HepG2 (cell line): ENCODE results near the gene LRRC73. TPM values are rescaled to one million over a fixed set of nuclear protein-coding genes. Genes with fewer than 3 reads are reported as not detected.

Experiments
- ATAC-seq: fragments of 200-7000 bp; cut with Tn5 transposase; 3 replicates; pipeline ENCODE4 v1.9.1; 2020; ENCODE audit warnings: mild to moderate bottlenecking, moderate library complexity
- BruUV-seq: library from RNA; stranded (reverse); fragments of 400-500 nt; replicated peaks from 2 replicates; lab custom pipeline; 2021; lab: Mats Ljungman, UMichigan
- CTCF ChIA-PET: fragments of 300-600 bp; formaldehyde crosslinking; extraction: SDS; loops from one replicate; lab custom pipeline; 2021; ENCODE audit warnings: low total read pairs, inconsistent platforms, low intra/inter-chr PET ratio; lab: Yijun Ruan, JAX
- POLR2A ChIA-PET: fragments of 350-600 bp; sonication (Branson Sonifier 250); formaldehyde crosslinking; loops from one replicate; lab custom pipeline; 2020; ENCODE audit warnings: antibody characterized with exemption, inconsistent platforms; lab: Yijun Ruan, JAX
- DNase-seq: peaks from one replicate; pipeline ENCODE4 v3.0.0-alpha.2; 2015; ENCODE audit warnings: low spot score
- FAIRE-seq: peaks from 3 replicates; lab custom pipeline; 2011; peaks lifted over from hg19 to GRCh38; lab: Jason Lieb, UNC
- H2AFZ ChIP-seq: one replicate; pipeline ENCODE4 v1.6.1; 2011; ENCODE audit warnings: low read length, inconsistent platforms
- H3K27ac ChIP-seq: fragments of 300-600 bp; 3 replicates; pipeline ENCODE4 v1.8.0; 2011; ENCODE audit warnings: mixed run types, mild to moderate bottlenecking, mixed read lengths, low read length, inconsistent platforms; ENCODE audit not compliant: insufficient read depth; ENCODE audit errors: extremely low read length
- H3K27me3 ChIP-seq, 2 experiments: fragments of 200-600 bp in 1 of 2; 2 replicates in 1 of 2; 3 replicates in 1 of 2; pipeline versions ENCODE4 v1.6.0 to v1.8.0; 2011; ENCODE audit warnings: low read length in 2 of 2, mild to moderate bottlenecking in 2 of 2, moderate library complexity in 2 of 2, inconsistent platforms in 1 of 2; ENCODE audit not compliant: insufficient read depth in 2 of 2, control insufficient read depth in 1 of 2
- H3K36me3 ChIP-seq, 2 experiments: fragments of 200-600 bp in 1 of 2; replicated peaks in 1 of 2; 2 replicates in 1 of 2; 3 replicates in 1 of 2; pipeline versions ENCODE4 v1.5.1 to v1.8.0; 2011; ENCODE audit warnings: low read length in 2 of 2, inconsistent platforms in 1 of 2; ENCODE audit not compliant: insufficient read depth in 2 of 2, control insufficient read depth in 1 of 2
- H3K4me1 ChIP-seq: 2 replicates; pipeline ENCODE4 v1.5.1; 2012; ENCODE audit warnings: low read length, inconsistent platforms; ENCODE audit not compliant: insufficient read depth
- H3K4me2 ChIP-seq: 2 replicates; pipeline ENCODE4 v1.6.0; 2011; ENCODE audit warnings: low read depth, low read length, inconsistent platforms
- H3K4me3 ChIP-seq, 3 experiments: fragments of 200-600 bp in 1 of 3; sonication (generic), shearing (Covaris generic) in 1 of 3; replicated peaks in 1 of 3; 2 replicates each; pipeline ENCODE4 v1.5.1; 2011 to 2016; ENCODE audit warnings: low read length in 3 of 3, inconsistent platforms in 2 of 3, low read depth in 2 of 3, mild to moderate bottlenecking in 2 of 3, control low read depth in 1 of 3, mixed read lengths in 1 of 3; ENCODE audit not compliant: insufficient read depth in 1 of 3
- H3K79me2 ChIP-seq: one replicate; pipeline ENCODE4 v1.6.1; 2011; ENCODE audit warnings: low read length, inconsistent platforms; ENCODE audit not compliant: insufficient read depth
- H3K9ac ChIP-seq: 2 replicates; pipeline ENCODE4 v1.6.0; 2011; ENCODE audit warnings: mild to moderate bottlenecking, low read depth, low read length, inconsistent platforms; ENCODE audit not compliant: insufficient read depth
- H3K9me3 ChIP-seq: 2 replicates; pipeline ENCODE4 v1.5.1; 2012; ENCODE audit warnings: mild to moderate bottlenecking, low read length
- H4K20me1 ChIP-seq: 2 replicates; pipeline ENCODE4 v1.6.0; 2011; ENCODE audit warnings: inconsistent platforms, mild to moderate bottlenecking, low read length, moderate library complexity; ENCODE audit not compliant: insufficient read depth
- ATF3 ChIP-seq: sonication (generic); formaldehyde crosslinking; IDR thresholded peaks from 2 replicates; pipeline ENCODE4 v1.4.0; 2020; ENCODE audit warnings: missing genetic modification reagents
- FOXP4 ChIP-seq: sonication (generic); formaldehyde crosslinking; IDR thresholded peaks from 2 replicates; pipeline ENCODE4 v1.4.0; 2020; ENCODE audit warnings: missing genetic modification reagents
- HINFP ChIP-seq: sonication (generic); formaldehyde crosslinking; IDR thresholded peaks from 2 replicates; pipeline ENCODE4 v1.4.0; 2020; ENCODE audit warnings: low read depth, mild to moderate bottlenecking, missing genetic modification reagents
- HNRNPH1 ChIP-seq: fragments of 200-400 bp; formaldehyde crosslinking; optimal IDR thresholded peaks from 2 replicates; pipeline ENCODE3; 2017; ENCODE audit warnings: mild to moderate bottlenecking, low read depth, low read length
- KDM6A ChIP-seq: IDR thresholded peaks from 2 replicates; pipeline ENCODE4 v1.6.1; 2016; ENCODE audit warnings: low read depth
- KLF13 ChIP-seq: sonication (generic); formaldehyde crosslinking; IDR thresholded peaks from 2 replicates; pipeline ENCODE4 v1.4.0; 2020; ENCODE audit warnings: mild to moderate bottlenecking, missing genetic modification reagents
- KLF6 ChIP-seq: IDR thresholded peaks from 2 replicates; pipeline ENCODE4 v1.8.0; 2016; ENCODE audit warnings: missing biosample characterization, missing genetic modification reagents
- MED8 ChIP-seq: sonication (generic); formaldehyde crosslinking; IDR thresholded peaks from 2 replicates; pipeline ENCODE4 v1.8.1; 2023; ENCODE audit warnings: mild to moderate bottlenecking, missing genetic modification reagents; ENCODE audit not compliant: insufficient replicate concordance
- NCOA5 ChIP-seq: sonication (generic); formaldehyde crosslinking; IDR thresholded peaks from 2 replicates; pipeline ENCODE4 v1.4.0; 2020; ENCODE audit warnings: missing genetic modification reagents
- NKX3-1 ChIP-seq: sonication (generic); formaldehyde crosslinking; IDR thresholded peaks from 2 replicates; pipeline ENCODE4 v1.5.0; 2020; ENCODE audit warnings: missing genetic modification reagents
- POLR2G ChIP-seq: fragments of 200-400 bp; formaldehyde crosslinking; IDR thresholded peaks from 2 replicates; pipeline ENCODE4 v1.6.1; 2018; ENCODE audit warnings: mild to moderate bottlenecking, low read depth, low read length, moderate library complexity
- PRPF4 ChIP-seq: fragments of 200-400 bp; formaldehyde crosslinking; IDR thresholded peaks from 2 replicates; pipeline ENCODE4 v1.6.1; 2016; ENCODE audit warnings: low read length, low read depth; ENCODE audit not compliant: poor library complexity, severe bottlenecking
- RARG ChIP-seq: sonication (generic); formaldehyde crosslinking; IDR thresholded peaks from 2 replicates; pipeline ENCODE4 v1.4.0; 2020; ENCODE audit warnings: low read depth, mild to moderate bottlenecking, missing genetic modification reagents
- RFX1 ChIP-seq: fragments of 450-650 bp; IDR thresholded peaks from 2 replicates; pipeline ENCODE4 v1.6.1; 2017
- SIN3A ChIP-seq: IDR thresholded peaks from 2 replicates; pipeline ENCODE4 v1.6.1; 2011; ENCODE audit warnings: low read depth, mild to moderate bottlenecking, control low read depth, low read length, borderline replicate concordance
- TP53 ChIP-seq: sonication (generic); formaldehyde crosslinking; conservative IDR thresholded peaks from 2 replicates; pipeline ENCODE4 v1.4.0; 2020; ENCODE audit warnings: missing genetic modification reagents
- ZNF224 ChIP-seq: sonication (generic); formaldehyde crosslinking; IDR thresholded peaks from 2 replicates; pipeline ENCODE4 v1.5.0; 2020; ENCODE audit warnings: mild to moderate bottlenecking, missing genetic modification reagents
- ZNF597 ChIP-seq: sonication (generic); formaldehyde crosslinking; IDR thresholded peaks from 2 replicates; pipeline ENCODE4 v1.5.0; 2020; ENCODE audit warnings: missing genetic modification reagents
- ZNF75D ChIP-seq: sonication (generic); formaldehyde crosslinking; IDR thresholded peaks from 2 replicates; pipeline ENCODE4 v1.8.1; 2023; ENCODE audit warnings: missing genetic modification reagents, mild to moderate bottlenecking, borderline replicate concordance
- ZSCAN31 ChIP-seq: sonication (generic); formaldehyde crosslinking; IDR thresholded peaks from 2 replicates; pipeline ENCODE4 v1.5.0; 2020; ENCODE audit warnings: low read depth, mild to moderate bottlenecking, missing genetic modification reagents
- WGBS: methylation state at CpG from one replicate; pipeline ENCODE4 v1.1.6; 2017; ENCODE audit warnings: low lambda C conversion rate; 5-methylcytosine and 5-hydroxymethylcytosine counted together
- in situ Hi-C: cut with HindIII; loops from 2 replicates; pipeline ENCODE4 v1.10.0; 2017; ENCODE audit warnings: low pct_unique_long_range_greater_than_20kb; ENCODE audit not compliant: extremely low pct_ligation_motif_present
- intact Hi-C: fragments of 100-400 bp; cut with micrococcal nuclease; formaldehyde crosslinking; loops from one replicate; pipeline ENCODE4 v1.10.0; 2022; ENCODE audit not compliant: unreplicated experiment
- polyA plus RNA-seq, 8 experiments: library from polyadenylated mRNA; depleted of rRNA in 3 of 8; stranded (reverse) in 7 of 8; unstranded in 1 of 8; fragments of >200 nt; fragmentation: Illumina TruSeq in 4 of 8; extraction: Trizol in 4 of 8; gene quantifications; 2 replicates each; pipeline versions ENCODE4 v1.2.1 to v1.2.3, GENCODE V29; 2011 to 2016; ENCODE audit warnings: low read depth in 4 of 8, missing spikeins in 1 of 8, mixed read lengths in 1 of 8; ENCODE audit not compliant: insufficient read depth in 1 of 8
- total RNA-seq, 5 experiments: library from RNA; depleted of rRNA; stranded (reverse); fragments of >200 nt; fragmentation: Illumina TruSeq; extraction: Trizol; gene quantifications; 2 replicates each; pipeline ENCODE4 v1.2.3, GENCODE V29; 2016; ENCODE audit warnings: low read depth in 1 of 5

Gene LRRC73
- total and polyA plus RNA-seq, 2 of the 13 experiments (the other 11 are each of a cell fraction or from before 2014, with no cell fraction given), result 0.11 to 0.12 TPM

- POLR2A ChIA-PET, result interaction anchor here (1.1 to 1.9 kb wide), 9 partner anchors 11 to 141 kb away, joined by 3 to 13 read pairs (median 5); partner anchors contain the start of genes ABCC10, DLK2, GTPBP2 and ZNF318
- no peak for ATAC-seq
- intact Hi-C loops, result no loop called here
- Histone ChIP-seq H4K20me1 (no peaks in the 10 kb centered on the region; the same call in 1 of the 2 replicates), H3K4me1 (peaks cover 60% of the 10 kb centered on the region), H3K4me3 (no peak overlapping the region), H3K9ac (no peak overlapping the region), H2AFZ (no peak overlapping the region), H3K79me2 (peaks cover 16% of the 10 kb centered on the region), H3K27me3 (peaks cover 3 to 7% of the 10 kb centered on the region in 2 experiments; a peak in 4 of 5 replicates), H3K4me2 (peak overlapping the region; percentile 82; the same call in 1 of the 2 replicates), H3K27ac (no peak overlapping the region), H3K9me3 (no peaks in the 10 kb centered on the region), H3K36me3 (peaks cover 16 to 39% of the 10 kb centered on the region in 2 experiments)
- no peak for FAIRE-seq
- no peak for DNase-seq
- CTCF ChIA-PET, result no interaction called here
- in situ Hi-C loops, result no loop called here
- WGBS, result 95% methylated on average over 9 of the region's 10 CpGs
- BruUV-seq, result no TSS peak
- TF ChIP-seq SIN3A, result no peak
- no peak for TF ChIP-seq TP53 (CRISPR knock-in tag)
- TF ChIP-seq ZNF75D, result no peak
- no peak for TF ChIP-seq KLF6 (CRISPR knock-in tag)
- no peak for TF ChIP-seq PRPF4
- TF ChIP-seq RARG (CRISPR knock-in tag), result no peak
- TF ChIP-seq RFX1, result no peak
- TF ChIP-seq ATF3 (CRISPR knock-in tag), result no peak
- no peak for TF ChIP-seq KDM6A (CRISPR knock-in tag)
- TF ChIP-seq NKX3-1 (CRISPR knock-in tag), result no peak
- TF ChIP-seq POLR2G, result peak; percentile 9; the same call in 1 of the 2 replicates
- TF ChIP-seq ZSCAN31 (CRISPR knock-in tag), result no peak
- no peak for TF ChIP-seq ZNF597 (CRISPR knock-in tag)
- TF ChIP-seq MED8 (CRISPR knock-in tag), result peak; percentile 13
- no peak for TF ChIP-seq NCOA5
- 0 out of 2 replicates have a peak, but pooled peaks have one; percentile 74 for TF ChIP-seq ZNF224 (CRISPR knock-in tag)
- no peak for TF ChIP-seq FOXP4
- TF ChIP-seq KLF13 (CRISPR knock-in tag), result no peak
- no peak for TF ChIP-seq HINFP (CRISPR knock-in tag)
- TF ChIP-seq HNRNPH1, result no peak
Observed at GRCh38 chr6:43510827-43511163, 649 bp upstream of the LRRC73 start.
